GM12878 (cell line): ENCODE measurements around the gene PCYT1B. TPM values are rescaled to one million over a fixed set of nuclear protein-coding genes. Genes with fewer than 3 reads are reported as not detected.
"Not testable (repeated sequence)": the region's sequence is repeated elsewhere in the genome, so short reads cannot be mapped to it uniquely, and the experiment has no call there.

Experiments used
- ATAC-seq: fragments of 200-7000 bp; cut with Tn5 transposase; 3 replicates; pipeline ENCODE4 v1.9.1; 2020; ENCODE audit warnings: mild to moderate bottlenecking, moderate library complexity
- BruUV-seq: library from RNA; stranded (reverse); fragments of 400-500 nt; replicated peaks from 2 replicates; lab custom pipeline; 2021; lab: Mats Ljungman, UMichigan
- CTCF ChIA-PET: fragments of 300-600 bp; sonication (Branson Sonifier 250); formaldehyde crosslinking; extraction: SDS; loops from one replicate; lab custom pipeline; 2021; ENCODE audit warnings: inconsistent platforms; lab: Yijun Ruan, JAX
- POLR2A ChIA-PET: fragments of 350-600 bp; formaldehyde crosslinking; extraction: SDS; loops from one replicate; lab custom pipeline; 2021; ENCODE audit warnings: inconsistent platforms; lab: Charles Lee
- RAD21 ChIA-PET: fragments of 300-600 bp; sonication (Branson Sonifier 250); formaldehyde crosslinking; loops from one replicate; lab custom pipeline; 2023; ENCODE audit warnings: antibody characterized with exemption; ENCODE audit not compliant: unreplicated experiment; lab: Charles Lee
- SMC1A ChIA-PET: fragments of 300-600 bp; sonication (Branson Sonifier 250); formaldehyde crosslinking; loops from one replicate; lab custom pipeline; 2023; ENCODE audit not compliant: unreplicated experiment, uncharacterized antibody; lab: Charles Lee
- DNase-seq: peaks from one replicate; pipeline ENCODE4 v3.0.0-alpha.2; 2011; ENCODE audit warnings: low read depth, low spot score
- FAIRE-seq: peaks from 3 replicates; lab custom pipeline; 2011; peaks lifted over from hg19 to GRCh38; lab: Jason Lieb, UNC
- H2AFZ ChIP-seq: 2 replicates; pipeline ENCODE4 v1.6.0; 2011; ENCODE audit warnings: low read depth, low read length, control low read depth; ENCODE audit not compliant: control insufficient read depth
- H3K27ac ChIP-seq: 2 replicates; pipeline ENCODE4 v1.5.1; 2011; ENCODE audit warnings: control low read depth; ENCODE audit not compliant: control insufficient read depth, insufficient read depth
- H3K27me3 ChIP-seq, 2 experiments: replicated peaks in 1 of 2; 2 replicates each; pipeline versions ENCODE4 v1.6.0 to v1.6.1; 2011; ENCODE audit warnings: low read length in 1 of 2; ENCODE audit not compliant: control insufficient read depth in 2 of 2, insufficient read depth in 2 of 2
- H3K36me3 ChIP-seq, 2 experiments: 2 replicates each; pipeline ENCODE4 v1.5.1; 2011; ENCODE audit warnings: low read length in 1 of 2; ENCODE audit not compliant: control insufficient read depth in 2 of 2, insufficient read depth in 2 of 2
- H3K4me1 ChIP-seq: 2 replicates; pipeline ENCODE4 v1.6.1; 2011; ENCODE audit warnings: mild to moderate bottlenecking, low read length, moderate library complexity, mixed read lengths; ENCODE audit not compliant: control insufficient read depth, insufficient read depth
- H3K4me2 ChIP-seq: 2 replicates; pipeline ENCODE4 v1.6.0; 2011; ENCODE audit warnings: control low read depth; ENCODE audit not compliant: control insufficient read depth, insufficient read depth
- H3K4me3 ChIP-seq: fragments of 200-600 bp; sonication (generic); 2 replicates; pipeline ENCODE4 v1.5.1; 2016
- H3K79me2 ChIP-seq: 2 replicates; pipeline ENCODE4 v1.6.0; 2011; ENCODE audit warnings: low read length; ENCODE audit not compliant: control insufficient read depth, insufficient read depth
- H3K9ac ChIP-seq: 2 replicates; pipeline ENCODE4 v1.8.0; 2011; ENCODE audit warnings: low read length, control low read depth, mixed read lengths; ENCODE audit not compliant: control insufficient read depth, insufficient read depth
- H3K9me3 ChIP-seq: replicated peaks from 3 replicates; pipeline ENCODE4 v1.5.1; 2011; ENCODE audit warnings: mild to moderate bottlenecking, low read length; ENCODE audit not compliant: control insufficient read depth, insufficient read depth
- H4K20me1 ChIP-seq: 2 replicates; pipeline ENCODE4 v1.6.0; 2011; ENCODE audit not compliant: control insufficient read depth, insufficient read depth
- CEBPB ChIP-seq, 2 experiments: fragments of 150-350 bp in 1 of 2; IDR thresholded peaks; 2 replicates each; pipeline ENCODE4 v1.6.1; 2012 to 2014; ENCODE audit warnings: low read depth in 2 of 2, low read length in 2 of 2, borderline replicate concordance in 1 of 2, inconsistent platforms in 1 of 2
- NKRF ChIP-seq: fragments of 450-650 bp; conservative IDR thresholded peaks from 2 replicates; pipeline ENCODE4 v1.6.1; 2017; ENCODE audit warnings: mild to moderate bottlenecking, moderate library complexity
- TBL1XR1 ChIP-seq: IDR thresholded peaks from 2 replicates; pipeline ENCODE4 v1.6.1; 2012; ENCODE audit warnings: low read depth, low read length, improper control_type of control experiment
- TCF12 ChIP-seq: IDR thresholded peaks from 2 replicates; pipeline ENCODE4 v1.6.1; 2011; ENCODE audit warnings: low read depth, mild to moderate bottlenecking, low read length
- WGBS: methylation state at CpG from one replicate; pipeline ENCODE4 v1.1.6; 2016; ENCODE audit warnings: low lambda C conversion rate; ENCODE audit not compliant: insufficient replicate concordance, insufficient coverage; ENCODE audit errors: missing lambda C conversion rate; 5-methylcytosine and 5-hydroxymethylcytosine counted together
- in situ Hi-C: fragments of 300-500 bp; cut with MboI; formaldehyde crosslinking; loops from 9 replicates; pipeline ENCODE4 v1.14.3; 2018; ENCODE audit warnings: mixed read lengths
- intact Hi-C: fragments of 100-400 bp; cut with micrococcal nuclease; formaldehyde crosslinking; loops from one replicate; pipeline ENCODE4 v1.14.2; 2022; ENCODE audit not compliant: unreplicated experiment
- polyA plus RNA-seq, 11 experiments: library from polyadenylated mRNA; depleted of rRNA in 4 of 11; unstranded in 6 of 11; stranded (reverse) in 5 of 11; fragments of >200 nt; fragmentation: Nextera tagmentation in 4 of 11; fragmentation: Illumina TruSeq in 1 of 11; extraction: Ambion mirVana in 4 of 11; extraction: Trizol in 1 of 11; gene quantifications; 1 replicate in 1 of 11; 2 replicates in 10 of 11; pipeline versions ENCODE4 v1.2.1 to v1.2.3, GENCODE V29; 2011 to 2016; ENCODE audit warnings: inconsistent platforms in 2 of 11, missing spikeins in 2 of 11, low read depth in 1 of 11
- total RNA-seq, 4 experiments: library from RNA; depleted of rRNA in 3 of 4; stranded (reverse); fragments of >200 nt in 3 of 4; fragmentation: Illumina TruSeq in 1 of 4; extraction: Trizol in 1 of 4; gene quantifications; 2 replicates each; pipeline versions ENCODE4 v1.2.1 to v1.2.3, GENCODE V29; 2013 to 2021
- TF ChIP-seq, protein P1 (sequence below): fragments of 150-350 bp; IDR thresholded peaks from 2 replicates; pipeline ENCODE4 v1.6.1; 2014; ENCODE audit warnings: mild to moderate bottlenecking, low read depth, low read length
- TF ChIP-seq, protein P2 (sequence below): IDR thresholded peaks from 2 replicates; pipeline ENCODE4 v1.6.1; 2011; ENCODE audit warnings: borderline replicate concordance, low read depth, mild to moderate bottlenecking, moderate library complexity, mixed read lengths, low read length; ENCODE audit not compliant: insufficient read depth; ENCODE audit errors: extremely low read length
- TF ChIP-seq, protein P3 (sequence below): IDR thresholded peaks from 2 replicates; pipeline ENCODE4 v1.6.1; 2011; ENCODE audit warnings: mild to moderate bottlenecking, low read depth, low read length, moderate library complexity; ENCODE audit not compliant: insufficient replicate concordance

PCYT1B gene
- total and polyA plus RNA-seq, 10 of the 15 experiments (the other 5 are each of a cell fraction or from before 2014, with no cell fraction given) = 0.10 TPM; not detected in 9

DNA sequence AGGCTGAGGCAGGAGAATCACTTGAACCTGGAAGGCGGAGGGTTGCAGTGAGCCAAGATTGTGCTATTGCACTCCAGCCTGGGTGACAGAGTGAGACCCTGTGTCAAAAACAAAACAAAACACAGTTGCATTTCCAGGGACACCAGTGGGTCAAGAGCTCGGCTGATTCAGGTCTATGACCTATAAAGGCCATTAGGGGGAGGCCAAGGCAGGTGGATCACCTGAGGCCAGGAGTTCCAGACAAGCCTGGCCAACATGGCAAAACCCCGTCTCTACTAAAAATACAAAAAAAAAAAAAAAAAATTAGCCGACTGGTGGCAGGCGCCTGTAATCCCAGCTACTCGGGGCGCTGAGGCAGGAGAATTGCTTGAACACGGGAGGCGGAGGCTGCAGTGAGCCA lies 8.5 kb upstream of the PCYT1B start:
- ATAC-seq, H2AFZ ChIP-seq, H3K36me3 ChIP-seq, H3K9me3 ChIP-seq, H4K20me1 ChIP-seq, H3K4me2 ChIP-seq, H3K4me3 ChIP-seq, H3K4me1 ChIP-seq, intact Hi-C loops, in situ Hi-C loops, H3K27ac ChIP-seq, CTCF ChIA-PET, FAIRE-seq, SMC1A ChIA-PET, H3K27me3 ChIP-seq, H3K9ac ChIP-seq, BruUV-seq, DNase-seq, H3K79me2 ChIP-seq: not testable (repeated sequence)
- ChIA-PET RAD21 (interaction anchor here (0.6 kb wide), 2 partner anchors 14 to 494 kb away, joined by 3 read pairs; no protein-coding TSS in a partner anchor), POLR2A (interaction anchor here (0.7 kb wide), 2 partner anchors 178 to 255 kb away, joined by 3 to 6 read pairs; no protein-coding TSS in a partner anchor)
- 84% methylated on average over 8 of the region's 9 CpGs for WGBS

- Histone ChIP-seq H3K36me3 (no peaks in the 10 kb centered on the region), H3K4me1 (no peaks in the 10 kb centered on the region), H3K4me2 (no peak overlapping the region), H4K20me1 (no peaks in the 10 kb centered on the region), H3K27ac (no peak overlapping the region), H3K79me2 (no peaks in the 10 kb centered on the region), H3K9ac (no peak overlapping the region), H2AFZ (no peak overlapping the region), H3K9me3 (no peaks in the 10 kb centered on the region), H3K27me3 (peaks cover 0 to 3% of the 10 kb centered on the region in 2 experiments; a peak in 2 of 4 replicates), H3K4me3 (no peak overlapping the region)
- no peak for DNase-seq
- ChIA-PET RAD21 (no interaction called here), CTCF (interaction anchor here (1.1 kb wide), 1 partner anchor 25 kb away, joined by 3 read pairs; no protein-coding TSS in a partner anchor), POLR2A (no interaction called here), SMC1A (no interaction called here)
- ATAC-seq = no peak
- FAIRE-seq = no peak
- 47% methylated on average over 2 of the region's 2 CpGs for WGBS
- intact Hi-C loops = no loop called here
- BruUV-seq = no TSS peak
- in situ Hi-C loops = no loop called here
- TF ChIP-seq TCF12 (no peak), TBL1XR1 (no peak), NKRF (no peak), CEBPB (IDR thresholded peaks at IDR 0.05; ENCODE audit: borderline replicate concordance in 1 of 2, low read depth in 2 of 2, low read length in 2 of 2) (no peak)
- TF ChIP-seq, protein P1, sequence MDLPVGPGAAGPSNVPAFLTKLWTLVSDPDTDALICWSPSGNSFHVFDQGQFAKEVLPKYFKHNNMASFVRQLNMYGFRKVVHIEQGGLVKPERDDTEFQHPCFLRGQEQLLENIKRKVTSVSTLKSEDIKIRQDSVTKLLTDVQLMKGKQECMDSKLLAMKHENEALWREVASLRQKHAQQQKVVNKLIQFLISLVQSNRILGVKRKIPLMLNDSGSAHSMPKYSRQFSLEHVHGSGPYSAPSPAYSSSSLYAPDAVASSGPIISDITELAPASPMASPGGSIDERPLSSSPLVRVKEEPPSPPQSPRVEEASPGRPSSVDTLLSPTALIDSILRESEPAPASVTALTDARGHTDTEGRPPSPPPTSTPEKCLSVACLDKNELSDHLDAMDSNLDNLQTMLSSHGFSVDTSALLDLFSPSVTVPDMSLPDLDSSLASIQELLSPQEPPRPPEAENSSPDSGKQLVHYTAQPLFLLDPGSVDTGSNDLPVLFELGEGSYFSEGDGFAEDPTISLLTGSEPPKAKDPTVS = no peak
- TF ChIP-seq, protein P2, sequence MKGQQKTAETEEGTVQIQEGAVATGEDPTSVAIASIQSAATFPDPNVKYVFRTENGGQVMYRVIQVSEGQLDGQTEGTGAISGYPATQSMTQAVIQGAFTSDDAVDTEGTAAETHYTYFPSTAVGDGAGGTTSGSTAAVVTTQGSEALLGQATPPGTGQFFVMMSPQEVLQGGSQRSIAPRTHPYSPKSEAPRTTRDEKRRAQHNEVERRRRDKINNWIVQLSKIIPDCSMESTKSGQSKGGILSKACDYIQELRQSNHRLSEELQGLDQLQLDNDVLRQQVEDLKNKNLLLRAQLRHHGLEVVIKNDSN = no peak
- TF ChIP-seq, protein P3, sequence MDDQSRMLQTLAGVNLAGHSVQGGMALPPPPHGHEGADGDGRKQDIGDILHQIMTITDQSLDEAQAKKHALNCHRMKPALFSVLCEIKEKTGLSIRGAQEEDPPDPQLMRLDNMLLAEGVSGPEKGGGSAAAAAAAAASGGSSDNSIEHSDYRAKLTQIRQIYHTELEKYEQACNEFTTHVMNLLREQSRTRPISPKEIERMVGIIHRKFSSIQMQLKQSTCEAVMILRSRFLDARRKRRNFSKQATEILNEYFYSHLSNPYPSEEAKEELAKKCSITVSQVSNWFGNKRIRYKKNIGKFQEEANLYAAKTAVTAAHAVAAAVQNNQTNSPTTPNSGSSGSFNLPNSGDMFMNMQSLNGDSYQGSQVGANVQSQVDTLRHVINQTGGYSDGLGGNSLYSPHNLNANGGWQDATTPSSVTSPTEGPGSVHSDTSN = no peak
Measured at GRCh38 chrX:24651783-24652182, 4.6 kb upstream of the PCYT1B start.
